Measurements from ENCODE around the gene GBGT1. TPM values are rescaled to one million over a fixed set of nuclear protein-coding genes. Genes with fewer than 3 reads are reported as not detected.

GBGT1 gene
- total RNA-seq, 1 experiment from 2014 or later, result 16.5 TPM

GRCh38 chr9:133149130-133150015 is 14.3 kb downstream of the GBGT1 start (continued):
- TF ChIP-seq ZNF671 (CRISPR knock-in tag; IDR thresholded peaks at IDR 0.05) (peak; percentile 65; the same call in 1 of the 2 replicates), ZNF512 (CRISPR knock-in tag; IDR thresholded peaks at IDR 0.05; ENCODE audit: borderline replicate concordance) (no peak), SMAD3 (CRISPR knock-in tag; IDR thresholded peaks at IDR 0.05; ENCODE audit: borderline replicate concordance) (no peak), FOXP1 (CRISPR knock-in tag; IDR thresholded peaks at IDR 0.05; ENCODE audit: borderline replicate concordance) (peak; percentile 92), TEAD1 (CRISPR knock-in tag; IDR thresholded peaks at IDR 0.05) (0 out of 2 replicates have a peak, but pooled peaks have one; percentile 40), SOX15 (CRISPR knock-in tag; IDR thresholded peaks at IDR 0.05) (no peak), TEAD4 (CRISPR knock-in tag; IDR thresholded peaks at IDR 0.05) (no peak), NR3C1 (CRISPR knock-in tag; conservative IDR thresholded peaks at IDR 0.05; ENCODE audit: low read depth) (no peak), MYBL2 (CRISPR knock-in tag; IDR thresholded peaks at IDR 0.05) (no peak), ATF3 (CRISPR knock-in tag; conservative IDR thresholded peaks at IDR 0.05) (no peak), ZNF416 (CRISPR knock-in tag; IDR thresholded peaks at IDR 0.05) (peak; percentile 97), ZNF232 (CRISPR knock-in tag; IDR thresholded peaks at IDR 0.05) (0 out of 2 replicates have a peak, but pooled peaks have one; percentile 36), AFF4 (CRISPR knock-in tag; IDR thresholded peaks at IDR 0.05; ENCODE audit: borderline replicate concordance) (no peak), FOXK1 (CRISPR knock-in tag; IDR thresholded peaks at IDR 0.05) (peak; percentile 75; the same call in 1 of the 2 replicates), CREB1 (CRISPR knock-in tag; IDR thresholded peaks at IDR 0.05) (no peak), ATF6 (CRISPR knock-in tag; IDR thresholded peaks at IDR 0.05) (no peak), IRF1 (CRISPR knock-in tag; IDR thresholded peaks at IDR 0.05) (no peak), TCF7 (CRISPR knock-in tag; IDR thresholded peaks at IDR 0.05; ENCODE audit: low read depth) (0 out of 2 replicates have a peak, but pooled peaks have one; percentile 79), FOXJ3 (CRISPR knock-in tag; IDR thresholded peaks at IDR 0.05; ENCODE audit: borderline replicate concordance) (no peak), ZMAT4 (CRISPR knock-in tag; IDR thresholded peaks at IDR 0.05) (0 out of 2 replicates have a peak, but pooled peaks have one; percentile 9), ZBTB21 (CRISPR knock-in tag; IDR thresholded peaks at IDR 0.05; ENCODE audit: borderline replicate concordance) (no peak; the same call in 1 of the 2 replicates), ESRRA (CRISPR knock-in tag; IDR thresholded peaks at IDR 0.05; ENCODE audit: borderline replicate concordance) (0 out of 2 replicates have a peak, but pooled peaks have one; percentile 47), MLX (CRISPR knock-in tag; IDR thresholded peaks at IDR 0.05) (no peak), NFATC4 (CRISPR knock-in tag; IDR thresholded peaks at IDR 0.05) (0 out of 2 replicates have a peak, but pooled peaks have one; percentile 74), HMGA2 (CRISPR knock-in tag; IDR thresholded peaks at IDR 0.05) (no peak), SMAD4 (CRISPR knock-in tag; IDR thresholded peaks at IDR 0.05) (no peak), FOXP4 (CRISPR knock-in tag; IDR thresholded peaks at IDR 0.05) (0 out of 2 replicates have a peak, but pooled peaks have one; percentile 16)

All from WTC11 (cell line).